Measurements from ENCODE around the gene STPG3. TPM values are rescaled to one million over a fixed set of nuclear protein-coding genes. Genes with fewer than 3 reads are reported as not detected.

STPG3 gene
- total and polyA plus RNA-seq, 9 of the 15 experiments (the other 6 are each of a cell fraction or from before 2014, with no cell fraction given): not detected

DNA sequence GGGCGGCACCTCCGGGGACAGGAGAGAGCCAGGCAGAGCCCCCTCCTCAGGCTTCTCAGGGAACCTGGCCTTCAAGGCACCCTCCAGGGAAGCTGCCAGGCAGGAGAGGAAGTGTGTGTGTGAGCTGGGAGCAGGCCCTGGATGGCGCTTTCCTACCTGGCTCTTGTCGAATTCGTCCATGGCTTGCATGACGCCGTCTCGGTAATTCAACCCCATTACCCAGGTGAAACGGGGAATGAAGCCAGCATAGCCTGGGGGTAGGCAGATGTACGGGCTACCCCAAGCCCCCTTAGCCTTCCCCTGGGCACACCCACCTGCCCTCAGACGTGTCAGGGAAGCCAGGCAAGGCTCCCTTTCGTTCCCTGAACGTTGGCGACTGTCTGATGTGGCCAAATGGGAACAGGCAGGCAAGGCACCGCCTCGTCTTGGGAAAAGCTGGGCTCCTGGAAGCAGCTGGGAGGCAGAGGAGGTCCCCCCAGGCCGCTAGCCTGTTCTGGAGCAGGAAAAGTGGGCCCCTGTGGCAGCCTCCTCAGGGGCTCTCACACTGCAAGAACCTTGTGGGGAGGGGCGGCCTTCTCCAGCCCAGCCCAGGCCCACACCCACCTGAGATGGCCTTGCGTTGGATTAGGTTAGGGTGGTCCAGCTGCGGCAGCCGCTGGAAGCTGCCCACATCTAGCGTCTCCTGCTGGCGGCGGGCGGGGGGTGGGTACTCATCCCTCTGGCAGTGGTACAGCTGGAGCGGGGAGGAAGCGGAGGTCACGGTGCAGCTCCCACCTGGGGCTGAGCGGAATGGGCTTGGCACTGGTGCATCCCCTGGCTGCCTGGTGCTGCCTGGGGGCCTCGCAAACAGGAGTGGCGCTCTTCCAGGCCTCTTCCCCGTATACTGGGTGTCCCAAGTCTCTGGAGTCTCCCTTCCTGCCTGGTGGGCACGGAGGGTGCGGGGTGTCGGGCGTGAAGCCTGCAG, 6.3 kb upstream of the STPG3 start (continued):
- TF ChIP-seq, protein P1, sequence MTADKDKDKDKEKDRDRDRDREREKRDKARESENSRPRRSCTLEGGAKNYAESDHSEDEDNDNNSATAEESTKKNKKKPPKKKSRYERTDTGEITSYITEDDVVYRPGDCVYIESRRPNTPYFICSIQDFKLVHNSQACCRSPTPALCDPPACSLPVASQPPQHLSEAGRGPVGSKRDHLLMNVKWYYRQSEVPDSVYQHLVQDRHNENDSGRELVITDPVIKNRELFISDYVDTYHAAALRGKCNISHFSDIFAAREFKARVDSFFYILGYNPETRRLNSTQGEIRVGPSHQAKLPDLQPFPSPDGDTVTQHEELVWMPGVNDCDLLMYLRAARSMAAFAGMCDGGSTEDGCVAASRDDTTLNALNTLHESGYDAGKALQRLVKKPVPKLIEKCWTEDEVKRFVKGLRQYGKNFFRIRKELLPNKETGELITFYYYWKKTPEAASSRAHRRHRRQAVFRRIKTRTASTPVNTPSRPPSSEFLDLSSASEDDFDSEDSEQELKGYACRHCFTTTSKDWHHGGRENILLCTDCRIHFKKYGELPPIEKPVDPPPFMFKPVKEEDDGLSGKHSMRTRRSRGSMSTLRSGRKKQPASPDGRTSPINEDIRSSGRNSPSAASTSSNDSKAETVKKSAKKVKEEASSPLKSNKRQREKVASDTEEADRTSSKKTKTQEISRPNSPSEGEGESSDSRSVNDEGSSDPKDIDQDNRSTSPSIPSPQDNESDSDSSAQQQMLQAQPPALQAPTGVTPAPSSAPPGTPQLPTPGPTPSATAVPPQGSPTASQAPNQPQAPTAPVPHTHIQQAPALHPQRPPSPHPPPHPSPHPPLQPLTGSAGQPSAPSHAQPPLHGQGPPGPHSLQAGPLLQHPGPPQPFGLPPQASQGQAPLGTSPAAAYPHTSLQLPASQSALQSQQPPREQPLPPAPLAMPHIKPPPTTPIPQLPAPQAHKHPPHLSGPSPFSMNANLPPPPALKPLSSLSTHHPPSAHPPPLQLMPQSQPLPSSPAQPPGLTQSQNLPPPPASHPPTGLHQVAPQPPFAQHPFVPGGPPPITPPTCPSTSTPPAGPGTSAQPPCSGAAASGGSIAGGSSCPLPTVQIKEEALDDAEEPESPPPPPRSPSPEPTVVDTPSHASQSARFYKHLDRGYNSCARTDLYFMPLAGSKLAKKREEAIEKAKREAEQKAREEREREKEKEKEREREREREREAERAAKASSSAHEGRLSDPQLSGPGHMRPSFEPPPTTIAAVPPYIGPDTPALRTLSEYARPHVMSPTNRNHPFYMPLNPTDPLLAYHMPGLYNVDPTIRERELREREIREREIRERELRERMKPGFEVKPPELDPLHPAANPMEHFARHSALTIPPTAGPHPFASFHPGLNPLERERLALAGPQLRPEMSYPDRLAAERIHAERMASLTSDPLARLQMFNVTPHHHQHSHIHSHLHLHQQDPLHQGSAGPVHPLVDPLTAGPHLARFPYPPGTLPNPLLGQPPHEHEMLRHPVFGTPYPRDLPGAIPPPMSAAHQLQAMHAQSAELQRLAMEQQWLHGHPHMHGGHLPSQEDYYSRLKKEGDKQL (CRISPR knock-in tag; IDR thresholded peaks at IDR 0.05; ENCODE audit: borderline replicate concordance): no peak
- TF ChIP-seq, protein P2, sequence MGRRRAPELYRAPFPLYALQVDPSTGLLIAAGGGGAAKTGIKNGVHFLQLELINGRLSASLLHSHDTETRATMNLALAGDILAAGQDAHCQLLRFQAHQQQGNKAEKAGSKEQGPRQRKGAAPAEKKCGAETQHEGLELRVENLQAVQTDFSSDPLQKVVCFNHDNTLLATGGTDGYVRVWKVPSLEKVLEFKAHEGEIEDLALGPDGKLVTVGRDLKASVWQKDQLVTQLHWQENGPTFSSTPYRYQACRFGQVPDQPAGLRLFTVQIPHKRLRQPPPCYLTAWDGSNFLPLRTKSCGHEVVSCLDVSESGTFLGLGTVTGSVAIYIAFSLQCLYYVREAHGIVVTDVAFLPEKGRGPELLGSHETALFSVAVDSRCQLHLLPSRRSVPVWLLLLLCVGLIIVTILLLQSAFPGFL (CRISPR knock-in tag; IDR thresholded peaks at IDR 0.05): 0 out of 2 replicates have a peak, but pooled peaks have one; percentile 26
- TF ChIP-seq, protein P3, sequence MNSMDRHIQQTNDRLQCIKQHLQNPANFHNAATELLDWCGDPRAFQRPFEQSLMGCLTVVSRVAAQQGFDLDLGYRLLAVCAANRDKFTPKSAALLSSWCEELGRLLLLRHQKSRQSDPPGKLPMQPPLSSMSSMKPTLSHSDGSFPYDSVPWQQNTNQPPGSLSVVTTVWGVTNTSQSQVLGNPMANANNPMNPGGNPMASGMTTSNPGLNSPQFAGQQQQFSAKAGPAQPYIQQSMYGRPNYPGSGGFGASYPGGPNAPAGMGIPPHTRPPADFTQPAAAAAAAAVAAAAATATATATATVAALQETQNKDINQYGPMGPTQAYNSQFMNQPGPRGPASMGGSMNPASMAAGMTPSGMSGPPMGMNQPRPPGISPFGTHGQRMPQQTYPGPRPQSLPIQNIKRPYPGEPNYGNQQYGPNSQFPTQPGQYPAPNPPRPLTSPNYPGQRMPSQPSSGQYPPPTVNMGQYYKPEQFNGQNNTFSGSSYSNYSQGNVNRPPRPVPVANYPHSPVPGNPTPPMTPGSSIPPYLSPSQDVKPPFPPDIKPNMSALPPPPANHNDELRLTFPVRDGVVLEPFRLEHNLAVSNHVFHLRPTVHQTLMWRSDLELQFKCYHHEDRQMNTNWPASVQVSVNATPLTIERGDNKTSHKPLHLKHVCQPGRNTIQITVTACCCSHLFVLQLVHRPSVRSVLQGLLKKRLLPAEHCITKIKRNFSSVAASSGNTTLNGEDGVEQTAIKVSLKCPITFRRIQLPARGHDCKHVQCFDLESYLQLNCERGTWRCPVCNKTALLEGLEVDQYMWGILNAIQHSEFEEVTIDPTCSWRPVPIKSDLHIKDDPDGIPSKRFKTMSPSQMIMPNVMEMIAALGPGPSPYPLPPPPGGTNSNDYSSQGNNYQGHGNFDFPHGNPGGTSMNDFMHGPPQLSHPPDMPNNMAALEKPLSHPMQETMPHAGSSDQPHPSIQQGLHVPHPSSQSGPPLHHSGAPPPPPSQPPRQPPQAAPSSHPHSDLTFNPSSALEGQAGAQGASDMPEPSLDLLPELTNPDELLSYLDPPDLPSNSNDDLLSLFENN (IDR thresholded peaks at IDR 0.05; ENCODE audit: low read depth in 2 of 2, low read length in 2 of 2): no peak
- TF ChIP-seq, protein P4, sequence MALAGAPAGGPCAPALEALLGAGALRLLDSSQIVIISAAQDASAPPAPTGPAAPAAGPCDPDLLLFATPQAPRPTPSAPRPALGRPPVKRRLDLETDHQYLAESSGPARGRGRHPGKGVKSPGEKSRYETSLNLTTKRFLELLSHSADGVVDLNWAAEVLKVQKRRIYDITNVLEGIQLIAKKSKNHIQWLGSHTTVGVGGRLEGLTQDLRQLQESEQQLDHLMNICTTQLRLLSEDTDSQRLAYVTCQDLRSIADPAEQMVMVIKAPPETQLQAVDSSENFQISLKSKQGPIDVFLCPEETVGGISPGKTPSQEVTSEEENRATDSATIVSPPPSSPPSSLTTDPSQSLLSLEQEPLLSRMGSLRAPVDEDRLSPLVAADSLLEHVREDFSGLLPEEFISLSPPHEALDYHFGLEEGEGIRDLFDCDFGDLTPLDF (CRISPR knock-in tag; IDR thresholded peaks at IDR 0.05): peak; percentile 32; the same call in 1 of the 2 replicates
- TF ChIP-seq, protein P5, sequence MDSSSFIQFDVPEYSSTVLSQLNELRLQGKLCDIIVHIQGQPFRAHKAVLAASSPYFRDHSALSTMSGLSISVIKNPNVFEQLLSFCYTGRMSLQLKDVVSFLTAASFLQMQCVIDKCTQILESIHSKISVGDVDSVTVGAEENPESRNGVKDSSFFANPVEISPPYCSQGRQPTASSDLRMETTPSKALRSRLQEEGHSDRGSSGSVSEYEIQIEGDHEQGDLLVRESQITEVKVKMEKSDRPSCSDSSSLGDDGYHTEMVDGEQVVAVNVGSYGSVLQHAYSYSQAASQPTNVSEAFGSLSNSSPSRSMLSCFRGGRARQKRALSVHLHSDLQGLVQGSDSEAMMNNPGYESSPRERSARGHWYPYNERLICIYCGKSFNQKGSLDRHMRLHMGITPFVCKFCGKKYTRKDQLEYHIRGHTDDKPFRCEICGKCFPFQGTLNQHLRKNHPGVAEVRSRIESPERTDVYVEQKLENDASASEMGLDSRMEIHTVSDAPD (CRISPR knock-in tag; IDR thresholded peaks at IDR 0.05): no peak
- no peak for TF ChIP-seq SMARCB1 (IDR thresholded peaks at IDR 0.05; ENCODE audit: insufficient read length, low read depth)
- TF ChIP-seq, protein P6, sequence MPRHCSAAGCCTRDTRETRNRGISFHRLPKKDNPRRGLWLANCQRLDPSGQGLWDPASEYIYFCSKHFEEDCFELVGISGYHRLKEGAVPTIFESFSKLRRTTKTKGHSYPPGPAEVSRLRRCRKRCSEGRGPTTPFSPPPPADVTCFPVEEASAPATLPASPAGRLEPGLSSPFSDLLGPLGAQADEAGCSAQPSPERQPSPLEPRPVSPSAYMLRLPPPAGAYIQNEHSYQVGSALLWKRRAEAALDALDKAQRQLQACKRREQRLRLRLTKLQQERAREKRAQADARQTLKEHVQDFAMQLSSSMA (CRISPR knock-in tag; IDR thresholded peaks at IDR 0.05): no peak
- TF ChIP-seq, protein P7, sequence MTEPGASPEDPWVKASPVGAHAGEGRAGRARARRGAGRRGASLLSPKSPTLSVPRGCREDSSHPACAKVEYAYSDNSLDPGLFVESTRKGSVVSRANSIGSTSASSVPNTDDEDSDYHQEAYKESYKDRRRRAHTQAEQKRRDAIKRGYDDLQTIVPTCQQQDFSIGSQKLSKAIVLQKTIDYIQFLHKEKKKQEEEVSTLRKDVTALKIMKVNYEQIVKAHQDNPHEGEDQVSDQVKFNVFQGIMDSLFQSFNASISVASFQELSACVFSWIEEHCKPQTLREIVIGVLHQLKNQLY (CRISPR knock-in tag; conservative IDR thresholded peaks at IDR 0.05): no peak
